Stimulated activated CD8-positive, alpha-beta memory T cell treated with anti-CD3 and anti-CD28 coated beads, Interleukin-2, amount 100 ng/mL, for 48 hours (primary cell): Measurements from ENCODE around the gene MORC4.

Experiments used
- DNase-seq, 2 donors: peaks; one replicate each; pipeline ENCODE4 v3.0.0-alpha.2; 2020; ENCODE audit warnings: low read depth in 2 of 2

Gene MORC4

DNA sequence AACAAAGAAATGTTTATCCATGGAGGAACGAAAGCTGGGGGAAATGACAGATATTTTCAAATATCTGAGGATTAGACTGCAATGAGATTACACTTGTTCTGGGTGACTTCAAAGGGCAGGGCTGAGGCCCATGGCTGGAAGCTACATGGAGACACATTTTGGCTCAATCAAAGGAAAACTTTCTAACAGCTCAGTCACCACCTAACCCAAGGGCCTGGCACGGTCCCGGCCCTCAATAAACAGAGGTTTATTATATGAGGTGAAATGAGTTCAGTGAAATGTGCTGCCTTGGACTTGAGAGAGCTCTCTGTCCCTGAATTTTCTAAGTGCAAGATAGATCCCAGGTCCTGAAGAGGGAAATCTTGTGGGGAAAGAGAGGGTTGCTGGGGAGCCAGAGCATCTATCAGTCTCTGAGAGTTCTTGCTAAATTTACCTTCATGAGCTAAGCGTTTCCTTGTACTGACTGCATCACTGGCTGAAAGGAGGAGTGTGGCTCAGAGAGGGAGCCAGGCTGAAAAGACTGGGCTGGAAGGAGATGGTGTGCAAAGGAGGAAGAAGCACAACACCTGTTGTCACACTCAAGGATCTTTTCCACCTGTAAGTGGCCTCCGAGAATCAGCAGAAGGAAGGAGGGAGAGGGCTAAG lies 94.8 kb downstream of the MORC4 start:
- DNase-seq: no peak

DNA sequence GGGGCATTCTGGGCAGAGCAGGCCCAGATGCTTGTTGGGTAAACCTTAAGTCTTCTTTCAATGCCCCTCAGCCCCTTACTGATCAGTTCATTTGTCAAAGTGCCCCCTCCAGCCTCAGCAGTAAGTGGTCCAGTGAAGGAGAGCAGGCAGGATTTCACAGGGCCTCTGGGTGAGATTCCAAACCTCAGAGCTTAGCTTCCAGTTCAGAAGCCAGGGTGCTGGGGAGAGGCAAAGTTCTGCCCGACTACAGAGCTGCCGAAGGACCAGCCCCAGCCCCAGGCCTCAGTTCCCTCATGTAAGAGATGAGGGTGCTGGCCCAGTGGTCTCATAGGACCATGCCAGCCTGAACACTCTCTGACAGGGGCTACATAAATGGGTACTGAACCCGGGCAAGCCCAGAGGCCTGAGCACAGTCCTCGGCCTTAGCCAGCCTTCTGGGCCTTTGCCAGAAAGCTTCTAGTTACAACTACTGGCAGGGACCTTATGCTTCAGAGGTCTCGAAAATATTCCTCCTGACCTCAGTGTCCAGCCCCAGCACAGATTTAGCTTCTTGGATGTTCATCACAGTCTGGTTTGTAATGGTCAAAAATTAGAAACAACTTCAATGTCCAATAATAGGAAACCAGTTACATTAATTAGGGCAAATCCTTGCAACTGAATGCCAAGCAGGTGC lies 96.0 kb downstream of the MORC4 start:
- no peak for DNase-seq

DNA sequence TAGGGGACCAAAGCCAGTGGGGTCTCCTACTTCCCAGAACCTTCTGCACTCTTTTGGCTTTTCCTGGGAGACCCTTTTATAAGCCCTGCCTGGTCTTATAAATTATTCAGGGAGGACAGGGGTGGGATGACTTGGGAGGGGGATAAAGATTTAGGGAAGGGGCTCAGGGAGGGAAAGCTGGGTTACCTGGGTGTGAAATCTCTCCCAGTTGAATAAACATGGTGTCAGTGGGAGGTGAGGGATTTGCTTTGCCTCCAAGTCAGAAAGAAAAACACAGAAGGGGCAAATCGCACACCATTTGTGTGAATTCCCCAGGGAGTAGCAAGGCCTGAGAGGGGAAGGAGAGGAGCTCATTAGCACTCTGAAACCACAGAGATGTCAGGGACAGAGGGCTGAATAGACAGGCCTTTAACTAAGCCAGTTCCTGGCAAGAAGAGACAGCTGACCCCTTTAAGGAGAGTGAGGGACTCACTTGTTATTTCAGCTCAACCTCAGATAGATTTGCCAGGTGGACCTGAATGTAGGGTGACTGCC lies 96.7 kb downstream of the MORC4 start, which contains the start of gene RIPPLY1:
Gene RIPPLY1 (minus strand): TSS at position 51 of the 534 bp plus-strand sequence. CDS start 54 bp downstream, outside the sequence.
- DNase-seq: no peak

DNA sequence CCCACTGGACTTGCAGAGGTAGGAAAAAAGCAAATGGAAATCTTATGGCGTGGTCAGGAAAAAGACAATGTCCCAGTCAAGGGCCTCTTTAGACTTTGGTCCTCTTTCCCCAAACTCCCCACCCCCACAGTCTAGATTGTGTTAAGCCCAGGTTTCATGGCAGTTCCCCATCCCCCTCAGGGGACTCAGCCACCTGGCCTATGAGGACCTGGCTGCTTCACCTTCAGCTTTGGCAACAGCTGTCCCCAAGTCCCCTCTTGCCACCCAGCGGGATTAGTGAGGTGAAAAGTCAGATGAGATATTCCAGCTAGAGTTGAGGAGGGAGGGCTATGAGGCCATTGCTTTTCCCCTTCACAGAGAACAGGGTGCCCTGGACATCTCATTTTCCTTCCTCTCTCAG lies 97.3 kb downstream of the MORC4 start:
- no peak for DNase-seq

GRCh38 chrX:106901781-106902219 lies 98.2 kb downstream of the MORC4 start:
- no peak for DNase-seq

DNA sequence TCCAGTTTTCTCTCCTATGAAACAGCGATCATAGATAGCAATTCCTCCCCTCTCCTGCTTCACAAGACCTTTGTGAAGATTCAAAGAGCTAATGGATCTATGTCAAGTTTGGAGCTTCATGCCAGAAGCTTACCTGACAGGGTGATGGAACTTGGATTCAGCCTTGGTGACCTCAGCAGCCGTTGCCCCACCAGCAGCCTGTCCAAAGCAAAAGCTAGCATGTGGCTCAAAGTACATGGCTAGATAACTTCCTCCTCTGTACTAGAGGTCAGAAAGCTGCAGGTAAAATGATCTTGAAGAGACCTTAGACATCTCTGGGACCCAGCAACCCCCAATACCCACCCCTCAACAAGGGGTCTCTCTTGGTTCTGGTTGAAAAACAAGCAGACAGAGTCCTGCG lies 98.7 kb downstream of the MORC4 start:
- no peak for DNase-seq

- no peak for DNase-seq
These were observed 100.2 kb downstream of the MORC4 start for GRCh38 chrX:106899841-106900240.

DNA sequence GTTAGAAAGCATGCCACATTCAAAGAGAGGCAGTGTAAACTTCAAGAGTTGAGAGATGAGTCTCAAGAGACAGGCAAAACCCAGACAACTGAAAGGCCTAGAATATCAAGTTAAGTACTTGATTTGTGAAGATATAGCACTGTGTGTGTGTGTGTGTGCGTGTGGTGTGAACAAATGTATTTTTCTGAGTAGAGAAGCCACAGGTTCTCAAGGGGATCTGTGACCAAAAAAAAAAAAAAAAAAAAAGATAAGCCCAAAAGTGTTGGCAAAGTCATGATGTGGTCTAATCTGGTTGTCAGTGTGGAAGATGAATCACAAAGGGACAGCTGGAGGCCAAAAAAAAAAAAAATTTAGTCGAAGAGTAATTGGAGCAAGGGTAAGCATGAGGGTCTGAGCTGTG lies 100.7 kb downstream of the MORC4 start:
- DNase-seq: no peak

GRCh38 chrX:106898462-106898861 lies 101.5 kb downstream of the MORC4 start:
- no peak for DNase-seq

DNA sequence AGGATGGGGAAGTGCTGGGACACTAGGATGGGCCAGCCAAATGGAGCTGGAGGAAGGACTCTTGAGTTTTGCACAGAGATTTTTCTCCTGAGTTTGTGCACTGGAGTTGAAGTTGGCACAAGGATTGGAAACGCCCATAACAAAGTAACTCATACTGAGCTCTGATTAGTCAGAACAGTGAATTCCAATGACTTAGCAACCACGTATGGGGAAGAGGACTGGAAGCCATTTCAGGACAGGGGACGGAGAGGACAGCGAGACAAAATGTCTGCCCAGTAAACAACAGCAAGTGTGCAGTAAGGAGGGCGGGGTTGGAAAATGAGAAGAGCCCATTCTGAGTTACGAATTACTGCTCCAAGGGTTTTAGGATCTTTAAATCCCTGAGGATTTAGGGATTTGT lies 102.8 kb downstream of the MORC4 start:
- no peak for DNase-seq

- DNase-seq: no peak
These were observed 105.0 kb downstream of the MORC4 start for GRCh38 chrX:106894978-106895452.

DNA sequence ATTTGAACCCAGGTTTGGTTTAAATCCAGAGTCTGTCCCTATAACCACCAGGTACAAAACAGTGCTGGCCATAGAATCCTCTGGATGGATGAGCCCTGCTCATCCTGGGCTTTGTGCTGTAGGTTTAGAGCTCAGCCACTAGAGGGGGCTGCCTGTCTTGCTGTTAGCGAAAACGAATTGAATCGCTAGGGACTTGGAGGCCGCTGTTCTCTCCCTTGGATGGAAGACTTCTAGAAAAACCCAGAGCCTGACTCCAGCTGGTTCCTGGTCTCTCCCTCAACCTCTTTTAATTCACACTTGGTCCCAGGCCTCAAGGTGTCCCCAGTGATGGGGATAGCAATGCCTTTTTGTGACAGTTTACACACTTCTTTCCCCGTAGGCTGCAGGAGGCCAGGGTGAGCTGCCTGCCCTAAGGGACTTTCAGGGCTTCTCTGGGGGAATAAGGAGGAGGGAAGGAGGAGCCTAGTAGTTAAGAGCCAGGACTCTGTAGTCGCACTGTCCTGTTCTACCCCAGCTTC lies 105.6 kb downstream of the MORC4 start:
- DNase-seq: peak in 1 of 2 donors; percentile 17

GRCh38 chrX:106891762-106892460 lies 108.1 kb downstream of the MORC4 start:
- DNase-seq: no peak
